IMR-90 (cell line): ENCODE measurements around the gene HTR5A. TPM values are rescaled to one million over a fixed set of nuclear protein-coding genes. Genes with fewer than 3 reads are reported as not detected.

Experiments used
- ATAC-seq: fragments of 200-7000 bp; cut with Tn5 transposase; 2 replicates; pipeline ENCODE4 v1.9.1; 2020; ENCODE audit warnings: low read depth, mild to moderate bottlenecking, moderate library complexity
- BruUV-seq: library from RNA; stranded (reverse); fragments of 400-500 nt; replicated peaks from 2 replicates; lab custom pipeline; 2021; lab: Mats Ljungman, UMichigan
- CTCF ChIA-PET: fragments of 300-600 bp; formaldehyde crosslinking; extraction: SDS; loops from one replicate; lab custom pipeline; 2021; ENCODE audit warnings: antibody characterized with exemption; lab: Yijun Ruan, JAX
- POLR2A ChIA-PET: fragments of 300-600 bp; sonication (Branson Sonifier 250); formaldehyde crosslinking; loops from one replicate; lab custom pipeline; 2022; ENCODE audit warnings: antibody characterized with exemption; ENCODE audit not compliant: unreplicated experiment; lab: Charles Lee
- DNase-seq: peaks from one replicate; pipeline ENCODE4 v3.0.0; 2013
- H2AFZ ChIP-seq: replicated peaks from 2 replicates; pipeline ENCODE3; 2013; ENCODE audit warnings: low read length, mild to moderate bottlenecking; ENCODE audit not compliant: poor library complexity
- H2AK5ac ChIP-seq: 2 replicates; pipeline ENCODE4 v1.6.1; 2013; ENCODE audit warnings: low read depth, low read length, inconsistent platforms
- H2AK9ac ChIP-seq: replicated peaks from 2 replicates; pipeline ENCODE3; 2013; ENCODE audit warnings: mild to moderate bottlenecking, low read depth, low read length, moderate library complexity; ENCODE audit not compliant: poor library complexity
- H2BK120ac ChIP-seq: 2 replicates; pipeline ENCODE4 v1.6.1; 2013; ENCODE audit warnings: low read depth, low read length, inconsistent platforms
- H2BK15ac ChIP-seq: 3 replicates; pipeline ENCODE4 v1.6.1; 2013; ENCODE audit warnings: low read depth, low read length, inconsistent platforms
- H2BK20ac ChIP-seq: 2 replicates; pipeline ENCODE4 v1.6.1; 2013; ENCODE audit warnings: low read depth, mild to moderate bottlenecking, inconsistent platforms, low read length, moderate library complexity
- H2BK5ac ChIP-seq: 2 replicates; pipeline ENCODE4 v1.6.1; 2013; ENCODE audit warnings: mild to moderate bottlenecking, low read depth, low read length, inconsistent platforms; ENCODE audit not compliant: poor library complexity, severe bottlenecking
- H3K14ac ChIP-seq: replicated peaks from 2 replicates; pipeline ENCODE4 v1.6.1; 2013; ENCODE audit warnings: low read depth, low read length, inconsistent platforms
- H3K18ac ChIP-seq: 2 replicates; pipeline ENCODE4 v1.6.1; 2013; ENCODE audit warnings: low read depth, low read length, control low read depth
- H3K23ac ChIP-seq: 2 replicates; pipeline ENCODE4 v1.6.1; 2013; ENCODE audit warnings: low read depth, low read length, inconsistent platforms
- H3K27ac ChIP-seq: 2 replicates; pipeline ENCODE4 v1.5.1; 2013; ENCODE audit warnings: mild to moderate bottlenecking, control low read depth, low read length; ENCODE audit not compliant: insufficient read depth
- H3K27me3 ChIP-seq: 2 replicates; pipeline ENCODE4 v1.6.1; 2013; ENCODE audit warnings: low read length; ENCODE audit not compliant: control insufficient read depth, insufficient read depth
- H3K36me3 ChIP-seq: 2 replicates; pipeline ENCODE4 v1.6.1; 2013; ENCODE audit warnings: low read length, mixed read lengths; ENCODE audit not compliant: control insufficient read depth, insufficient read depth
- H3K4ac ChIP-seq: 2 replicates; pipeline ENCODE4 v1.6.1; 2013; ENCODE audit warnings: low read depth, low read length, inconsistent platforms
- H3K4me1 ChIP-seq: 2 replicates; pipeline ENCODE4 v1.6.1; 2013; ENCODE audit warnings: low read length, mixed read lengths; ENCODE audit not compliant: control insufficient read depth, insufficient read depth
- H3K4me2 ChIP-seq: 2 replicates; pipeline ENCODE4 v1.6.1; 2013; ENCODE audit warnings: low read depth, mild to moderate bottlenecking, control low read depth, low read length, moderate library complexity
- H3K4me3 ChIP-seq: 2 replicates; pipeline ENCODE4 v1.5.1; 2013; ENCODE audit warnings: low read depth, mild to moderate bottlenecking, control low read depth, low read length, moderate library complexity; ENCODE audit not compliant: insufficient read depth
- H3K56ac ChIP-seq: 2 replicates; pipeline ENCODE4 v1.6.1; 2013; ENCODE audit warnings: low read length, inconsistent platforms; ENCODE audit not compliant: insufficient read depth; ENCODE audit errors: extremely low read depth
- H3K79me1 ChIP-seq, 2 experiments: 2 replicates each; pipeline ENCODE4 v1.6.1; 2013; ENCODE audit warnings: low read length in 2 of 2, inconsistent platforms in 1 of 2, low read depth in 1 of 2
- H3K9ac ChIP-seq: 2 replicates; pipeline ENCODE4 v1.6.1; 2013; ENCODE audit warnings: low read depth, low read length, control low read depth
- H3K9me1 ChIP-seq: 2 replicates; pipeline ENCODE4 v1.6.1; 2013; ENCODE audit warnings: low read length, inconsistent platforms; ENCODE audit not compliant: insufficient read depth
- H3K9me3 ChIP-seq: 2 replicates; pipeline ENCODE4 v1.6.1; 2013; ENCODE audit warnings: low read length; ENCODE audit not compliant: control insufficient read depth, insufficient read depth
- H4K20me1 ChIP-seq: 2 replicates; pipeline ENCODE4 v1.6.1; 2013; ENCODE audit warnings: low read length, inconsistent platforms; ENCODE audit not compliant: insufficient read depth
- H4K5ac ChIP-seq: 2 replicates; pipeline ENCODE4 v1.6.1; 2013; ENCODE audit warnings: mild to moderate bottlenecking, low read depth, low read length, control low read depth
- H4K8ac ChIP-seq, 2 experiments: 2 replicates each; pipeline ENCODE4 v1.6.1; 2013; ENCODE audit warnings: low read depth in 2 of 2, low read length in 2 of 2, control low read depth in 1 of 2, inconsistent platforms in 1 of 2
- H4K91ac ChIP-seq: 2 replicates; pipeline ENCODE4 v1.6.1; 2013; ENCODE audit warnings: low read depth, low read length, inconsistent platforms; ENCODE audit not compliant: insufficient read depth
- BHLHE40 ChIP-seq: fragments of 150-350 bp; IDR thresholded peaks from 2 replicates; pipeline ENCODE4 v1.6.1; 2016; ENCODE audit warnings: mild to moderate bottlenecking, low read depth, low read length
- CEBPB ChIP-seq: IDR thresholded peaks from 2 replicates; pipeline ENCODE4 v1.6.1; 2012; ENCODE audit warnings: low read depth, low read length, improper control_type of control experiment
- CHD1 ChIP-seq: IDR thresholded peaks from 2 replicates; pipeline ENCODE4 v1.6.1; 2012; ENCODE audit warnings: low read depth, low read length, improper control_type of control experiment
- CTCF ChIP-seq: conservative IDR thresholded peaks from 2 replicates; pipeline ENCODE4 v1.5.1; 2012; ENCODE audit warnings: mild to moderate bottlenecking, low read depth, low read length, improper control_type of control experiment
- FOS ChIP-seq: fragments of 150-350 bp; IDR thresholded peaks from 2 replicates; pipeline ENCODE4 v1.6.1; 2016; ENCODE audit warnings: low read depth, low read length
- MAFK ChIP-seq: IDR thresholded peaks from 2 replicates; pipeline ENCODE4 v1.6.1; 2012; ENCODE audit warnings: low read depth, low read length, improper control_type of control experiment
- MAZ ChIP-seq: IDR thresholded peaks from 2 replicates; pipeline ENCODE4 v1.6.1; 2012; ENCODE audit warnings: low read depth, mild to moderate bottlenecking, low read length, improper control_type of control experiment, moderate library complexity, borderline replicate concordance
- MXI1 ChIP-seq: IDR thresholded peaks from 2 replicates; pipeline ENCODE4 v1.6.1; 2012; ENCODE audit warnings: low read depth, mild to moderate bottlenecking, low read length, moderate library complexity, borderline replicate concordance
- NFE2L2 ChIP-seq: fragments of 150-350 bp; IDR thresholded peaks from 2 replicates; pipeline ENCODE4 v1.6.1; 2016; ENCODE audit warnings: low read depth, mild to moderate bottlenecking, low read length
- POLR2A ChIP-seq: IDR thresholded peaks from 2 replicates; pipeline ENCODE4 v1.6.1; 2012; ENCODE audit warnings: mild to moderate bottlenecking, low read depth, low read length
- RAD21 ChIP-seq: IDR thresholded peaks from 2 replicates; pipeline ENCODE4 v1.6.1; 2012; ENCODE audit warnings: low read length, improper control_type of control experiment
- RCOR1 ChIP-seq: IDR thresholded peaks from 2 replicates; pipeline ENCODE4 v1.6.1; 2012; ENCODE audit warnings: mild to moderate bottlenecking, low read length, improper control_type of control experiment; ENCODE audit not compliant: insufficient replicate concordance
- RFX5 ChIP-seq: IDR thresholded peaks from 2 replicates; pipeline ENCODE4 v1.8.0; 2012; ENCODE audit warnings: low read depth, mild to moderate bottlenecking, low read length, moderate library complexity
- SMC3 ChIP-seq: fragments of 150-350 bp; IDR thresholded peaks from 2 replicates; pipeline ENCODE4 v1.6.1; 2016; ENCODE audit warnings: low read depth, mild to moderate bottlenecking, antibody characterized with exemption, low read length, moderate library complexity
- WGBS, 2 experiments: methylation state at CpG; one replicate each; pipeline versions ENCODE4 v1.1.5 to v1.1.7; 2013; ENCODE audit warnings: missing lambda C conversion rate in 2 of 2; ENCODE audit not compliant: insufficient read length in 1 of 2; ENCODE audit errors: extremely low coverage in 2 of 2; 5-methylcytosine and 5-hydroxymethylcytosine counted together
- dilution Hi-C: fragments of 300-500 bp; cut with HindIII; formaldehyde crosslinking; loops from one replicate; pipeline ENCODE4 v1.14.3; 2018; ENCODE audit warnings: low sequenced_read_pairs; ENCODE audit not compliant: unreplicated experiment
- in situ Hi-C: fragments of 300-500 bp; cut with MboI; formaldehyde crosslinking; loops from 3 replicates; pipeline ENCODE4 v1.14.3; 2019; ENCODE audit warnings: low sequenced_read_pairs, inconsistent platforms, mixed read lengths
- intact Hi-C: fragments of 100-400 bp; cut with micrococcal nuclease; formaldehyde crosslinking; loops from 2 replicates; pipeline ENCODE4 v1.10.0; 2022
- polyA plus RNA-seq, 3 experiments: library from polyadenylated mRNA; depleted of rRNA; stranded (reverse); fragments of >200 nt; gene quantifications; 2 replicates each; pipeline ENCODE4 v1.2.3, GENCODE V29; 2012; ENCODE audit warnings: low replicate concordance in 1 of 3
- total RNA-seq: library from RNA; depleted of rRNA; stranded (reverse); fragments of >200 nt; gene quantifications from 2 replicates; pipeline ENCODE4 v1.2.3, GENCODE V29; 2012
- TF ChIP-seq, protein P1 (sequence below): fragments of 150-350 bp; IDR thresholded peaks from 2 replicates; pipeline ENCODE4 v1.6.1; 2016; ENCODE audit warnings: low read depth, mild to moderate bottlenecking, low read length, moderate library complexity, borderline replicate concordance
- TF ChIP-seq, protein P2 (sequence below): fragments of 150-350 bp; IDR thresholded peaks from 2 replicates; pipeline ENCODE4 v1.6.1; 2017; ENCODE audit warnings: mild to moderate bottlenecking, antibody characterized with exemption, low read length, low read depth

Gene HTR5A
- total and polyA plus RNA-seq, 2 of the 4 experiments (the other 2 are of a cell fraction), result not detected

GRCh38 chr7:155119801-155120382 is 49.8 kb downstream of the HTR5A start:
- no peak overlapping the region for H2BK15ac ChIP-seq
- no peak overlapping the region for H3K4me3 ChIP-seq
- H3K23ac ChIP-seq, result no peak overlapping the region
- no peak overlapping the region for H2AK9ac ChIP-seq
- no peaks in the 10 kb centered on the region for H3K36me3 ChIP-seq
- H3K27ac ChIP-seq, result no peak overlapping the region
- H3K4me1 ChIP-seq, result no peaks in the 10 kb centered on the region
- no peak overlapping the region for H3K4me2 ChIP-seq
- H2BK120ac ChIP-seq, result no peak overlapping the region
- no peaks in the 10 kb centered on the region for H4K20me1 ChIP-seq
- H3K56ac ChIP-seq, result no peak overlapping the region
- POLR2A ChIA-PET, result no interaction called here
- in situ Hi-C loops, result no loop called here
- no peak overlapping the region for H4K5ac ChIP-seq
- H2BK20ac ChIP-seq, result no peak overlapping the region
- BruUV-seq, result no TSS peak
- no peak overlapping the region for H3K18ac ChIP-seq
- CTCF ChIA-PET, result interaction anchor here (0.5 kb wide), 1 partner anchor 127 kb away, joined by 3 read pairs; no protein-coding TSS in a partner anchor
- WGBS, 2 experiments, result 40% methylated on average over 1 of the region's 7 CpGs; no CpG with 5 or more reads in 1 of the 2 experiments
- H4K8ac ChIP-seq, result no peak overlapping the region
- no peaks in the 10 kb centered on the region for H3K9me1 ChIP-seq
- H3K27me3 ChIP-seq, result no peaks in the 10 kb centered on the region
- DNase-seq (peak; percentile 7), ATAC-seq (no peak)
- no peak overlapping the region for H4K91ac ChIP-seq
- H2AK5ac ChIP-seq, result no peak overlapping the region
- H2BK5ac ChIP-seq, result no peak overlapping the region
- no peaks in the 10 kb centered on the region for H3K79me1 ChIP-seq
- no peak overlapping the region for H3K4ac ChIP-seq
- H3K9ac ChIP-seq, result no peak overlapping the region
- peaks cover 2% of the 10 kb centered on the region; the same call in 1 of the 2 replicates for H3K9me3 ChIP-seq
- dilution Hi-C loops, result no loop called here
- no peak overlapping the region for H2AFZ ChIP-seq
- H3K14ac ChIP-seq, result no peak overlapping the region
- TF ChIP-seq MAFK (no peak), POLR2A (no peak), FOS (no peak), CHD1 (no peak), BHLHE40 (no peak), NFE2L2 (no peak), CEBPB (no peak), RFX5 (no peak), RAD21 (no peak), MXI1 (no peak), SMC3 (no peak), CTCF (no peak), RCOR1 (no peak), MAZ (no peak)
- TF ChIP-seq, protein P1, sequence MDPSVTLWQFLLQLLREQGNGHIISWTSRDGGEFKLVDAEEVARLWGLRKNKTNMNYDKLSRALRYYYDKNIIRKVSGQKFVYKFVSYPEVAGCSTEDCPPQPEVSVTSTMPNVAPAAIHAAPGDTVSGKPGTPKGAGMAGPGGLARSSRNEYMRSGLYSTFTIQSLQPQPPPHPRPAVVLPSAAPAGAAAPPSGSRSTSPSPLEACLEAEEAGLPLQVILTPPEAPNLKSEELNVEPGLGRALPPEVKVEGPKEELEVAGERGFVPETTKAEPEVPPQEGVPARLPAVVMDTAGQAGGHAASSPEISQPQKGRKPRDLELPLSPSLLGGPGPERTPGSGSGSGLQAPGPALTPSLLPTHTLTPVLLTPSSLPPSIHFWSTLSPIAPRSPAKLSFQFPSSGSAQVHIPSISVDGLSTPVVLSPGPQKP, result no peak
- TF ChIP-seq, protein P2, sequence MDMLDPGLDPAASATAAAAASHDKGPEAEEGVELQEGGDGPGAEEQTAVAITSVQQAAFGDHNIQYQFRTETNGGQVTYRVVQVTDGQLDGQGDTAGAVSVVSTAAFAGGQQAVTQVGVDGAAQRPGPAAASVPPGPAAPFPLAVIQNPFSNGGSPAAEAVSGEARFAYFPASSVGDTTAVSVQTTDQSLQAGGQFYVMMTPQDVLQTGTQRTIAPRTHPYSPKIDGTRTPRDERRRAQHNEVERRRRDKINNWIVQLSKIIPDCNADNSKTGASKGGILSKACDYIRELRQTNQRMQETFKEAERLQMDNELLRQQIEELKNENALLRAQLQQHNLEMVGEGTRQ, result no peak
- intact Hi-C loops, result no loop called here
